Uterus (tissue), 4 donors: ENCODE results near the gene LRSAM1. TPM values are rescaled to one million over a fixed set of nuclear protein-coding genes. Genes with fewer than 3 reads are reported as not detected.

Experiments
- DNase-seq, 2 donors: peaks; one replicate each; pipeline ENCODE4 v3.0.0-alpha.2; 2019 to 2020
- H3K27ac ChIP-seq, 2 donors: fragments of 200-600 bp; sonication (generic); 1 replicate in 1 of 2; 2 replicates in 1 of 2; pipeline ENCODE4 v1.5.1; 2016 to 2018
- H3K27me3 ChIP-seq, 2 donors: fragments of 200-600 bp; sonication (generic); one replicate each; pipeline ENCODE4 v1.5.1; 2018 to 2019; ENCODE audit warnings: control low read depth in 1 of 2
- H3K36me3 ChIP-seq, 2 donors: fragments of 200-600 bp; sonication (generic); one replicate each; pipeline ENCODE4 v1.5.1; 2019; ENCODE audit warnings: control low read depth in 1 of 2
- H3K4me1 ChIP-seq, 2 donors: fragments of 200-600 bp; sonication (generic); one replicate each; pipeline ENCODE4 v1.5.1; 2018 to 2019; ENCODE audit warnings: control low read depth in 1 of 2
- H3K4me3 ChIP-seq, 2 donors: fragments of 200-600 bp; sonication (generic); 1 replicate in 1 of 2; 2 replicates in 1 of 2; pipeline ENCODE4 v1.5.1; 2018 to 2019; ENCODE audit warnings: mild to moderate bottlenecking in 1 of 2
- H3K9me3 ChIP-seq, 2 donors: fragments of 200-600 bp; sonication (generic); one replicate each; pipeline ENCODE4 v1.5.1; 2019; ENCODE audit warnings: control low read depth in 1 of 2
- POLR2A ChIP-seq, 2 donors: fragments of 450-650 bp; IDR thresholded peaks; one replicate each; pipeline ENCODE4 v1.6.1; 2016; ENCODE audit warnings: antibody characterized with exemption in 2 of 2, mild to moderate bottlenecking in 1 of 2, moderate library complexity in 1 of 2
- intact Hi-C: fragments of 100-400 bp; cut with DNase I; formaldehyde crosslinking; loops from one replicate; pipeline ENCODE4 v1.15.1; 2023; ENCODE audit warnings: low total_unique reads
- total RNA-seq, 4 donors: library from RNA; depleted of rRNA in 3 of 4; stranded (reverse); fragments of >200 nt in 3 of 4; gene quantifications; one replicate each; pipeline versions ENCODE4 v1.1.0 to v1.2.4, GENCODE V29; 2014 to 2023
- TF ChIP-seq, protein P1 (sequence below), 4 experiments: fragments of 200-600 bp in 2 of 4; fragments of 450-650 bp in 2 of 4; sonication (generic) in 2 of 4; IDR thresholded peaks; one replicate each; pipeline ENCODE4 v1.5.1; 2016 to 2019; ENCODE audit warnings: antibody characterized with exemption in 4 of 4, mild to moderate bottlenecking in 2 of 4, moderate library complexity in 1 of 4
- donor health status: DM: yes; HTN: yes; CAD: no.

The LRSAM1 gene
- total RNA-seq, 4 donors from 2014 or later = 6.5 to 25.9 (median 11.3) TPM

DNA sequence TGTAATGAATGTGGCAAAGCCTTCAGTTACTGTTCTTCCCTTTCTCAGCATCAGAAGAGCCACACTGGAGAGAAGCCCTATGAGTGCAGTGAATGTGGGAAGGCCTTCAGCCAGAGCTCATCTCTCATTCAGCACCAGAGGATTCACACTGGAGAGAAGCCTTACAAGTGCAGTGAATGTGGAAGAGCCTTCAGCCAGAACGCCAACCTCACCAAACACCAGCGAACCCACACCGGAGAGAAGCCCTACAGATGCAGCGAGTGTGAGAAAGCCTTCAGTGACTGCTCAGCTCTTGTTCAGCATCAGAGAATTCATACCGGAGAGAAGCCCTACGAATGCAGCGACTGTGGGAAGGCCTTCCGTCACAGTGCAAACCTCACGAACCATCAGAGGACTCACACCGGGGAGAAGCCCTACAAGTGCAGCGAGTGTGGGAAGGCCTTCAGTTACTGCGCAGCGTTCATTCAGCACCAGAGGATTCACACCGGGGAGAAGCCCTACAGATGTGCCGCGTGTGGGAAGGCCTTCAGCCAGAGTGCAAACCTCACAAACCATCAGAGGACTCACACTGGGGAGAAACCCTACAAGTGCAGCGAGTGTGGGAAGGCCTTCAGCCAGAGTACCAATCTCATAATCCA, 6.9 kb upstream of the LRSAM1 start:
- Histone ChIP-seq H3K9me3 (no peaks in the 10 kb centered on the region), H3K4me3 (no peak overlapping the region), H3K36me3 (no peaks in the 10 kb centered on the region), H3K27ac (peak overlapping the region in 1 of 2 donors; percentile 27), H3K27me3 (no peaks in the 10 kb centered on the region), H3K4me1 (no peaks in the 10 kb centered on the region)
- no peak for TF ChIP-seq POLR2A (IDR thresholded peaks at IDR 0.05)
- TF ChIP-seq, protein P1, sequence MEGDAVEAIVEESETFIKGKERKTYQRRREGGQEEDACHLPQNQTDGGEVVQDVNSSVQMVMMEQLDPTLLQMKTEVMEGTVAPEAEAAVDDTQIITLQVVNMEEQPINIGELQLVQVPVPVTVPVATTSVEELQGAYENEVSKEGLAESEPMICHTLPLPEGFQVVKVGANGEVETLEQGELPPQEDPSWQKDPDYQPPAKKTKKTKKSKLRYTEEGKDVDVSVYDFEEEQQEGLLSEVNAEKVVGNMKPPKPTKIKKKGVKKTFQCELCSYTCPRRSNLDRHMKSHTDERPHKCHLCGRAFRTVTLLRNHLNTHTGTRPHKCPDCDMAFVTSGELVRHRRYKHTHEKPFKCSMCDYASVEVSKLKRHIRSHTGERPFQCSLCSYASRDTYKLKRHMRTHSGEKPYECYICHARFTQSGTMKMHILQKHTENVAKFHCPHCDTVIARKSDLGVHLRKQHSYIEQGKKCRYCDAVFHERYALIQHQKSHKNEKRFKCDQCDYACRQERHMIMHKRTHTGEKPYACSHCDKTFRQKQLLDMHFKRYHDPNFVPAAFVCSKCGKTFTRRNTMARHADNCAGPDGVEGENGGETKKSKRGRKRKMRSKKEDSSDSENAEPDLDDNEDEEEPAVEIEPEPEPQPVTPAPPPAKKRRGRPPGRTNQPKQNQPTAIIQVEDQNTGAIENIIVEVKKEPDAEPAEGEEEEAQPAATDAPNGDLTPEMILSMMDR (IDR thresholded peaks at IDR 0.05) = no peak
- intact Hi-C loops = no loop called here
- no peak for DNase-seq

DNA sequence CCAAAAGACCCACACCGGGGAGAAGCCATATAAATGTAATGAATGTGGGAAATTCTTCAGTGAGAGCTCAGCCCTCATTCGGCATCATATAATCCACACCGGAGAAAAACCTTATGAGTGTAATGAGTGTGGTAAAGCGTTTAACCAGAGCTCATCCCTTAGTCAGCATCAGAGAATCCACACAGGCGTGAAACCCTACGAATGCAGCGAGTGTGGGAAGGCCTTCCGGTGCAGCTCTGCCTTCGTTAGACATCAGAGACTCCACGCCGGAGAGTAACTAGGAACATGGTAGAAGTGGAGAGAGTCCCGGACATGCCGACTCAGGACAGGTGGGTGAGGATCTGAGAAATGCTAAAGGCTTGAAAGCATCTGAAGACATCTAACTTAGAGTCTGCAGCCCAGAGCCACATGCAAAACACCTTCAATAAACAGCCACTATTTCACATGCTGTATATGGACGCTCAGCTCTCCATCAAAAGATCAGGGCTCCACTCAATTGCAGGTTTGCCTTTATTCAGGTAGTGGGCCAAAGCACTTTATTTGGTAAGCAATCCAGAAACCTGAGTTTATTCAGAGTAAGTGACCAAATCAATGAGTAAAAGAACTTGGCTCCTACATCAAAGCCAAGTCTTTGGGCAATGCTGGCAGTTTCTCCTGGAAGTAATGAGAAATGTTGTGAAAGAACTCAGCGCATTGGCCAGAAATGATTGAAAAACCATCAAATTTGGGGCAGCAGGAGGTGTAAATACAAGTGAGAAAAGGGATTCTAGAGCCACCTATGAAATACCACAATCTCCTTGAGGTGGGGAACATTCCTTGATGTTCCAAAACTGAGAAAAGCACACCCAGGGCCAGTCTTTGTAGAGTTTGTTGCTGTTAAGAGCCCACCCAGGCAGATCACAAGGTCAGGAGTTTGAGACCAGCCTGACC, 6.1 kb upstream of the LRSAM1 start:
- Histone ChIP-seq H3K36me3 (no peaks in the 10 kb centered on the region), H3K4me1 (peaks cover 0 to 4% of the 10 kb centered on the region in 2 donors), H3K9me3 (no peaks in the 10 kb centered on the region), H3K4me3 (no peak overlapping the region), H3K27me3 (no peaks in the 10 kb centered on the region), H3K27ac (no peak overlapping the region)
- TF ChIP-seq, protein P1 (IDR thresholded peaks at IDR 0.05) = no peak
- TF ChIP-seq POLR2A (IDR thresholded peaks at IDR 0.05) = no peak
- intact Hi-C loops = no loop called here
- no peak for DNase-seq

DNA sequence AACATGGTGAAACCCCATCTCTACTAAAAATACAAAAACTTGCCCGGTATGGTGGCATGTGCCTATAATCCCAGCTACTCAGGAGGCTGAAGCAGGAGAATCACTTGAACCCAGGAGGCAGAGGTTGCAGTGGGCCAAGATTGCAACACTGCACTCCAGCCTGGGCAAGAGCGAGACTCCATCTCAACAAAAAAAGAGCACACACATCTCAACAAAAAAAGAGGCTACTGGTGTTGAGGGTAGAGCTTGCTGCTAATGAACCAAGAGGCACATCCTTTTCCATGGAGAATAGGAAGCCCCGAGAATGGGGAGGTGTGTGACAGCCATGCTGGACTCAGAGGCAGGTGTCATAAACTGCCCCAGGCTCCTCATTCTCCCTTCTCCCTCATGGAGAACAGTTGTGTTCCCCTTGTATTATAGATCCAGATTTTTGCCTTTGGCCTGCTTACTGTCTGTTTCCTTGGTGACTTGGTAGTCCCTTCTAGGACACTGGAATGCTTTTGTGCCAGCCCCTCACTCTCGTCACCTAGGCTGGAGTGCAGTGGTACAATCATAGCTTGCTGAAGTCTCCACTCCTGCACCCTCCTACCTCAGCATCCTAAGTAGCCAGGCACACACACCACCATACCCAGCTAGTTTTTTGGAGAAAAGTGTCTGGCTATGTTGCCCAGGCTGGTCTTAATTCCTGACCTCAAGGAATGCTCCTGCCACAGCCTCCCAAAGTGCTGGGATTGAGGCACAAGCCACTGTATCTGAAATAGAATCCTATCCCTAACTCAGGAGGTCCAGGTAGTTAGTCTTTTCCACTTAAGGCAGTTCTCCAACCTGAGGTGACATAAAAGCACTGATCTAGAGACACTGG, 5.2 kb upstream of the LRSAM1 start:
- Histone ChIP-seq H3K27ac (no peak overlapping the region), H3K4me3 (no peak overlapping the region), H3K27me3 (no peaks in the 10 kb centered on the region), H3K36me3 (no peaks in the 10 kb centered on the region), H3K4me1 (peaks cover 0 to 9% of the 10 kb centered on the region in 2 donors), H3K9me3 (no peaks in the 10 kb centered on the region)
- intact Hi-C loops = no loop called here
- DNase-seq = no peak
- no peak for TF ChIP-seq POLR2A (IDR thresholded peaks at IDR 0.05)
- TF ChIP-seq, protein P1 (IDR thresholded peaks at IDR 0.05) = no peak

DNA sequence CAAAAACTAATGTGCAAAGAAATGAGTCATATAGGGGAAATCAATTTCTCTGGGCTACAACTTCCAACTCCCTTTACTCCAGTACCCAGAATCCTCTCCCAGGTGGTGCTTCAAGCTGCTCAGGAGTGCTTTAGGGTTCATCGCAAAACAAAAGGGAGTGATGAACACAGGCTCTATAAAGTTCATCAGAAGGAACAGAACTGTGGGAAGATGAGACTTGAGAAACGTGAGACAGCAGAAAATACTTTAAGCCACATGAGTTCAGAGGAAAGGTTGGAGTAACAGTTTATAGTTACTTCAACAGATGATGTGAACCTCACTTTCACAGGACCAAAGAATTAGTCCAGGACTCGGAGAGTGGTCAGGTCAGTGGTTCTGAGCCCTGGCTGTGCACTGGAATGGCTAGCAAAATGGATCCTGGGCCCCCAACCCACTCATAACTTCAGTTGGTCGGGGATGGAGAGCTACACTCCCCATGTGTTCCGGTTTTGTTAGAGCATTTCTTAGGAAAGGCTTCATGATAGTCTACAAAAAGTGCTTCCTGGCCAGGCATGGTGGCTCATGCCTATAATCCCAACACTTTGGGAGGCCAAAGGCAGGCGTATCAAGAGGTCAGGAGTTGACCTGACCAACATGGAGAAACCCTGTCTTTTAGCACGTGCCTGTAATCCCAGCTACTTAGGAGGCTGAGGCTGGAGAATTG, 4.4 kb upstream of the LRSAM1 start:
- H3K4me3 ChIP-seq = no peak overlapping the region
- intact Hi-C loops = no loop called here
- H3K4me1 ChIP-seq = peaks cover 0 to 9% of the 10 kb centered on the region in 2 donors
- DNase-seq = no peak
- no peaks in the 10 kb centered on the region for H3K27me3 ChIP-seq
- no peaks in the 10 kb centered on the region for H3K9me3 ChIP-seq
- no peaks in the 10 kb centered on the region for H3K36me3 ChIP-seq
- TF ChIP-seq POLR2A (IDR thresholded peaks at IDR 0.05) = no peak
- TF ChIP-seq, protein P1 (IDR thresholded peaks at IDR 0.05) = no peak
- H3K27ac ChIP-seq = no peak overlapping the region
